ENCODE results near the gene CIB4.

The CIB4 gene

GRCh38 chr2:26573241-26573925, 67.8 kb downstream of the CIB4 start:
- no peak for TF ChIP-seq CTCF (conservative IDR thresholded peaks at IDR 0.05; ENCODE audit: low read depth)
- DNase-seq (ENCODE audit: low spot score), result no peak
- CTCF ChIA-PET, result interaction anchor here (1.2 kb wide), 1 partner anchor 11 kb away, joined by 3 read pairs; a partner anchor contains a TSS
- POLR2A ChIA-PET (ENCODE audit: low non-redundant PET), result no interaction called here
- H3K27ac ChIP-seq, result no peak overlapping the region

- CTCF ChIA-PET, result interaction anchor here (1.2 kb wide), 1 partner anchor 10 kb away, joined by 3 read pairs; a partner anchor contains a TSS
- H3K27ac ChIP-seq, result no peak overlapping the region
- POLR2A ChIA-PET (ENCODE audit: low non-redundant PET), result no interaction called here
- no peak for TF ChIP-seq CTCF (conservative IDR thresholded peaks at IDR 0.05; ENCODE audit: low read depth)
- DNase-seq (ENCODE audit: low spot score), result no peak
Observed at GRCh38 chr2:26572591-26572990, 68.6 kb downstream of the CIB4 start.

GRCh38 chr2:26571316-26571715, 69.8 kb downstream of the CIB4 start:
- POLR2A ChIA-PET (ENCODE audit: low non-redundant PET), result no interaction called here
- CTCF ChIA-PET, result no interaction called here
- DNase-seq (ENCODE audit: low spot score), result no peak
- no peak overlapping the region for H3K27ac ChIP-seq
- TF ChIP-seq CTCF (conservative IDR thresholded peaks at IDR 0.05; ENCODE audit: low read depth), result no peak

GRCh38 chr2:26570083-26570430, 71.1 kb downstream of the CIB4 start:
- ChIA-PET POLR2A (ENCODE audit: low non-redundant PET) (no interaction called here), CTCF (no interaction called here)
- no peak for TF ChIP-seq CTCF (conservative IDR thresholded peaks at IDR 0.05; ENCODE audit: low read depth)
- DNase-seq (ENCODE audit: low spot score), result no peak
- no peak overlapping the region for H3K27ac ChIP-seq

- CTCF ChIA-PET, result no interaction called here
- no peak for TF ChIP-seq CTCF (conservative IDR thresholded peaks at IDR 0.05; ENCODE audit: low read depth)
Observed at GRCh38 chr2:26569216-26570082, 71.7 kb downstream of the CIB4 start.

GRCh38 chr2:26568076-26568890, 72.9 kb downstream of the CIB4 start:
- CTCF ChIA-PET, result no interaction called here
- POLR2A ChIA-PET (ENCODE audit: low non-redundant PET), result no interaction called here
- no peak for DNase-seq (ENCODE audit: low spot score)
- TF ChIP-seq CTCF (conservative IDR thresholded peaks at IDR 0.05; ENCODE audit: low read depth), result no peak
- H3K27ac ChIP-seq, result no peak overlapping the region

More at GRCh38 chr2:26569216-26570082, 71.7 kb downstream of the CIB4 start:
- DNase-seq (ENCODE audit: low spot score), result no peak
- POLR2A ChIA-PET (ENCODE audit: low non-redundant PET), result no interaction called here
- H3K27ac ChIP-seq, result no peak overlapping the region
